ENCODE measurements around the gene TRIM46. TPM values are rescaled to one million over a fixed set of nuclear protein-coding genes. Genes with fewer than 3 reads are reported as not detected.
A peak's percentile ranks its signal among the peaks of the same experiment; 100 is the strongest.

TRIM46 gene
- total and polyA plus RNA-seq, 2 of the 13 experiments (the other 11 are each of a cell fraction or from before 2014, with no cell fraction given): 0.04 to 0.09 TPM

GRCh38 chr1:155127105-155127966 is 46.3 kb upstream of the TRIM46 start, which contains the start of gene EFNA1 (continued):
- TF ChIP-seq ZNF407 (CRISPR knock-in tag; IDR thresholded peaks at IDR 0.05; ENCODE audit: not compliant biosample characterization) (no peak), KDM3A (CRISPR knock-in tag; IDR thresholded peaks at IDR 0.05; ENCODE audit: low read depth) (no peak; the same call in 1 of the 2 replicates), GABPA (IDR thresholded peaks at IDR 0.05; ENCODE audit: low read depth, low read length) (no peak), GABPA (CRISPR knock-in tag; IDR thresholded peaks at IDR 0.05; ENCODE audit: low read depth) (no peak), ZNF468 (CRISPR knock-in tag; IDR thresholded peaks at IDR 0.05) (no peak), EHMT2 (IDR thresholded peaks at IDR 0.05; ENCODE audit: borderline replicate concordance, low read depth, low read length) (no peak), ZNF598 (CRISPR knock-in tag; IDR thresholded peaks at IDR 0.05; ENCODE audit: borderline replicate concordance) (no peak), MAFK (conservative IDR thresholded peaks at IDR 0.05 in 1 of 2, IDR thresholded peaks at IDR 0.05 in 1 of 2; ENCODE audit: low read length in 2 of 2) (no peak), ADNP (CRISPR knock-in tag; IDR thresholded peaks at IDR 0.05) (peak; percentile 13; the same call in 1 of the 2 replicates), SMAD3 (CRISPR knock-in tag; IDR thresholded peaks at IDR 0.05) (peak; percentile 16; the same call in 1 of the 2 replicates), AKNA (CRISPR knock-in tag; IDR thresholded peaks at IDR 0.05; ENCODE audit: borderline replicate concordance) (no peak), ZSCAN22 (CRISPR knock-in tag; IDR thresholded peaks at IDR 0.05) (peak; percentile 45; the same call in 1 of the 2 replicates), ZMAT5 (CRISPR knock-in tag; IDR thresholded peaks at IDR 0.05; ENCODE audit: borderline replicate concordance, low read depth) (no peak), GFI1 (CRISPR knock-in tag; IDR thresholded peaks at IDR 0.05; ENCODE audit: borderline replicate concordance) (0 out of 2 replicates have a peak, but pooled peaks have one; percentile 34), DNMT3B (CRISPR knock-in tag; conservative IDR thresholded peaks at IDR 0.05) (no peak)
